H1 (cell line): Measurements from ENCODE around the gene RUNX1. TPM values are rescaled to one million over a fixed set of nuclear protein-coding genes. Genes with fewer than 3 reads are reported as not detected.

Experiments
- CTCF ChIA-PET: fragments of 300-600 bp; sonication (Branson Sonifier 250); formaldehyde crosslinking; loops from one replicate; lab custom pipeline; 2021; ENCODE audit not compliant: partially characterized antibody; lab: Charles Lee
- POLR2A ChIA-PET: fragments of 300-600 bp; sonication (Branson Sonifier 250); formaldehyde crosslinking; loops from one replicate; lab custom pipeline; 2021; ENCODE audit warnings: inconsistent platforms; ENCODE audit not compliant: partially characterized antibody; lab: Charles Lee
- DNase-seq, 2 experiments: peaks; one replicate each; pipeline versions ENCODE4 v3.0.0 to v3.0.0-alpha.2; 2010 to 2022; ENCODE audit warnings: low spot score in 2 of 2, low read depth in 1 of 2, mixed read lengths in 1 of 2
- FAIRE-seq: peaks from 2 replicates; lab custom pipeline; 2011; peaks lifted over from hg19 to GRCh38; lab: Jason Lieb, UNC
- H2AFZ ChIP-seq: 2 replicates; pipeline ENCODE4 v1.8.1; 2012; ENCODE audit warnings: low read length, inconsistent platforms
- H2AK5ac ChIP-seq: 2 replicates; pipeline ENCODE4 v1.6.1; 2013; ENCODE audit warnings: low read depth, low read length
- H2BK120ac ChIP-seq: replicated peaks from 2 replicates; pipeline ENCODE3; 2013; ENCODE audit warnings: low read depth, low read length, inconsistent platforms
- H2BK12ac ChIP-seq: 2 replicates; pipeline ENCODE4 v1.6.1; 2013; ENCODE audit warnings: low read depth, low read length
- H2BK15ac ChIP-seq: 2 replicates; pipeline ENCODE4 v1.6.1; 2013; ENCODE audit warnings: low read length
- H2BK20ac ChIP-seq: 2 replicates; pipeline ENCODE4 v1.6.1; 2013; ENCODE audit warnings: low read length
- H2BK5ac ChIP-seq: 2 replicates; pipeline ENCODE4 v1.6.1; 2013; ENCODE audit warnings: low read depth, low read length
- H3K14ac ChIP-seq: 2 replicates; pipeline ENCODE4 v1.6.1; 2013; ENCODE audit warnings: inconsistent platforms; ENCODE audit not compliant: insufficient read length
- H3K18ac ChIP-seq: 2 replicates; pipeline ENCODE4 v1.6.1; 2013; ENCODE audit warnings: low read length; ENCODE audit errors: extremely low read depth
- H3K23ac ChIP-seq: 2 replicates; pipeline ENCODE4 v1.6.1; 2013; ENCODE audit warnings: inconsistent platforms; ENCODE audit not compliant: insufficient read length
- H3K23me2 ChIP-seq: 2 replicates; pipeline ENCODE4 v1.6.1; 2013; ENCODE audit warnings: low read depth, low read length
- H3K27ac ChIP-seq: 2 replicates; pipeline ENCODE4 v1.6.1; 2011; ENCODE audit warnings: low read depth, low read length, inconsistent platforms
- H3K27me3 ChIP-seq, 4 experiments: replicated peaks in 1 of 4; 1 replicate in 1 of 4; 2 replicates in 3 of 4; pipeline versions ENCODE4 v1.6.1 to v1.8.1; 2011 to 2013; ENCODE audit warnings: low read length in 3 of 4, mild to moderate bottlenecking in 3 of 4, inconsistent platforms in 2 of 4, mixed read lengths in 2 of 4, moderate library complexity in 1 of 4; ENCODE audit not compliant: control insufficient read depth in 3 of 4, insufficient read depth in 3 of 4; ENCODE audit errors: extremely low read depth in 1 of 4
- H3K36me3 ChIP-seq, 4 experiments: 2 replicates each; pipeline versions ENCODE4 v1.6.1 to v1.8.1; 2011 to 2013; ENCODE audit warnings: mild to moderate bottlenecking in 4 of 4, low read length in 3 of 4, moderate library complexity in 2 of 4, control low read depth in 1 of 4, inconsistent platforms in 1 of 4; ENCODE audit not compliant: insufficient read depth in 4 of 4, control insufficient read depth in 2 of 4
- H3K4ac ChIP-seq: replicated peaks from 2 replicates; pipeline ENCODE3; 2013; ENCODE audit warnings: low read length, low read depth, mixed read lengths, inconsistent platforms; ENCODE audit not compliant: insufficient read length
- H3K4me1 ChIP-seq, 4 experiments: replicated peaks in 1 of 4; 1 replicate in 1 of 4; 2 replicates in 3 of 4; pipeline versions ENCODE4 v1.6.1 to v1.8.1; 2011 to 2013; ENCODE audit warnings: low read length in 3 of 4, inconsistent platforms in 2 of 4, mixed read lengths in 1 of 4; ENCODE audit not compliant: insufficient read depth in 4 of 4, control insufficient read depth in 3 of 4
- H3K4me2 ChIP-seq, 2 experiments: 2 replicates each; pipeline versions ENCODE4 v1.6.1 to v1.8.1; 2011 to 2013; ENCODE audit warnings: low read depth in 2 of 2, low read length in 2 of 2, control low read depth in 1 of 2, inconsistent platforms in 1 of 2, mild to moderate bottlenecking in 1 of 2; ENCODE audit not compliant: insufficient read depth in 1 of 2
- H3K4me3 ChIP-seq, 4 experiments: fragments of 200-600, 300-600 bp in 1 of 4; sonication (generic), shearing (Covaris generic), sonication (Bioruptor Twin) in 1 of 4; 2 replicates each; pipeline versions ENCODE4 v1.5.1 to v1.8.1; 2011 to 2016; ENCODE audit warnings: low read length in 4 of 4, low read depth in 3 of 4, control low read depth in 2 of 4, inconsistent platforms in 2 of 4, mild to moderate bottlenecking in 2 of 4, mixed read lengths in 1 of 4, moderate library complexity in 1 of 4; ENCODE audit not compliant: insufficient read depth in 2 of 4; ENCODE audit errors: extremely low read depth in 1 of 4
- H3K56ac ChIP-seq: replicated peaks from 2 replicates; pipeline ENCODE3; 2013; ENCODE audit warnings: low read depth, mild to moderate bottlenecking, mixed read lengths, low read length, inconsistent platforms; ENCODE audit not compliant: insufficient read length
- H3K79me1 ChIP-seq: 2 replicates; pipeline ENCODE4 v1.6.1; 2013; ENCODE audit warnings: low read depth, low read length, control low read depth
- H3K79me2 ChIP-seq, 2 experiments: 2 replicates each; pipeline versions ENCODE4 v1.6.1 to v1.8.1; 2012 to 2013; ENCODE audit warnings: low read length in 2 of 2, mild to moderate bottlenecking in 2 of 2, inconsistent platforms in 1 of 2; ENCODE audit not compliant: insufficient read depth in 2 of 2, control insufficient read depth in 1 of 2
- H3K9ac ChIP-seq, 4 experiments: replicated peaks in 1 of 4; 1 replicate in 1 of 4; 2 replicates in 3 of 4; pipeline versions ENCODE4 v1.6.1 to v1.8.1; 2011 to 2013; ENCODE audit warnings: low read depth in 3 of 4, low read length in 3 of 4, control low read depth in 2 of 4, mild to moderate bottlenecking in 2 of 4, moderate library complexity in 2 of 4, inconsistent platforms in 1 of 4; ENCODE audit errors: extremely low read depth in 1 of 4
- H3K9me3 ChIP-seq, 2 experiments: 2 replicates each; pipeline versions ENCODE4 v1.6.1 to v1.8.1; 2012 to 2013; ENCODE audit warnings: mild to moderate bottlenecking in 2 of 2, moderate library complexity in 2 of 2, control low read depth in 1 of 2, inconsistent platforms in 1 of 2, low read depth in 1 of 2, low read length in 1 of 2, mixed read lengths in 1 of 2; ENCODE audit not compliant: insufficient read depth in 2 of 2
- H4K20me1 ChIP-seq, 2 experiments: replicated peaks in 1 of 2; 2 replicates each; pipeline versions ENCODE3 to v1.8.1; 2011 to 2013; ENCODE audit warnings: inconsistent platforms in 2 of 2, low read length in 2 of 2, mild to moderate bottlenecking in 1 of 2; ENCODE audit not compliant: insufficient read depth in 2 of 2, control insufficient read depth in 1 of 2
- H4K5ac ChIP-seq: 2 replicates; pipeline ENCODE4 v1.6.1; 2013; ENCODE audit warnings: low read length, low read depth, mixed read lengths, inconsistent platforms; ENCODE audit not compliant: insufficient read length
- H4K8ac ChIP-seq: 2 replicates; pipeline ENCODE4 v1.8.0; 2013; ENCODE audit warnings: mild to moderate bottlenecking, moderate library complexity, low read length, inconsistent platforms; ENCODE audit not compliant: insufficient read depth; ENCODE audit errors: extremely low read depth
- H4K91ac ChIP-seq: replicated peaks from 2 replicates; pipeline ENCODE3; 2013; ENCODE audit warnings: low read length, mixed read lengths, inconsistent platforms; ENCODE audit not compliant: insufficient read length
- ATF2 ChIP-seq: IDR thresholded peaks from 2 replicates; pipeline ENCODE4 v1.6.1; 2012; ENCODE audit warnings: low read length, inconsistent platforms
- ATF3 ChIP-seq: IDR thresholded peaks from 2 replicates; pipeline ENCODE4 v1.6.1; 2011; ENCODE audit warnings: low read depth, mild to moderate bottlenecking, low read length; ENCODE audit not compliant: insufficient read depth
- BRCA1 ChIP-seq: IDR thresholded peaks from 2 replicates; pipeline ENCODE4 v1.6.1; 2012; ENCODE audit warnings: low read depth, low read length, improper control_type of control experiment
- HDAC6 ChIP-seq: IDR thresholded peaks from one replicate; pipeline ENCODE4 v1.7.1; 2012; ENCODE audit warnings: low read depth, mild to moderate bottlenecking, inconsistent platforms, low read length, moderate library complexity
- POLR2AphosphoS5 ChIP-seq: IDR thresholded peaks from 2 replicates; pipeline ENCODE4 v1.6.1; 2011; ENCODE audit warnings: low read depth, low read length
- POU5F1 ChIP-seq: IDR thresholded peaks from 2 replicates; pipeline ENCODE4 v1.6.1; 2011; ENCODE audit warnings: low read depth, mild to moderate bottlenecking, low read length, moderate library complexity
- RFX5 ChIP-seq: IDR thresholded peaks from 2 replicates; pipeline ENCODE4 v1.6.1; 2011; ENCODE audit warnings: low read depth, low read length, improper control_type of control experiment, borderline replicate concordance
- SIRT6 ChIP-seq: IDR thresholded peaks from one replicate; pipeline ENCODE4 v1.7.1; 2012; ENCODE audit warnings: low read length, inconsistent platforms
- SP4 ChIP-seq: IDR thresholded peaks from 2 replicates; pipeline ENCODE4 v1.6.1; 2012; ENCODE audit warnings: low read length, inconsistent platforms
- SUZ12 ChIP-seq: fragments of 200-600 bp; sonication (generic); IDR thresholded peaks from 2 replicates; pipeline ENCODE4 v1.6.1; 2012; ENCODE audit warnings: mild to moderate bottlenecking, inconsistent platforms, low read length, moderate library complexity, mixed read lengths
- WGBS, 2 experiments: shearing (Covaris generic) in 1 of 2; methylation state at CpG; one replicate each; pipeline versions ENCODE4 v1.1.6 to v1.1.7; 2013 to 2015; ENCODE audit warnings: low lambda C conversion rate in 2 of 2, mixed read lengths in 2 of 2, inconsistent platforms in 1 of 2, low coverage in 1 of 2, missing lambda C conversion rate in 1 of 2; ENCODE audit not compliant: insufficient replicate concordance in 2 of 2, insufficient coverage in 1 of 2, insufficient read length in 1 of 2; ENCODE audit errors: extremely low coverage in 1 of 2, missing lambda C conversion rate in 1 of 2; 5-methylcytosine and 5-hydroxymethylcytosine counted together
- polyA plus RNA-seq, 7 experiments: library from polyadenylated mRNA; depleted of rRNA in 3 of 7; stranded (reverse) in 5 of 7; unstranded in 2 of 7; fragments of >200 nt in 5 of 7; fragments of 200-250 nt in 2 of 7; gene quantifications; 1 replicate in 5 of 7; 2 replicates in 1 of 7; 4 replicates in 1 of 7; pipeline versions ENCODE4 v1.2.1 to v1.2.3, GENCODE V29; 2011 to 2013; ENCODE audit warnings: missing spikeins in 2 of 7, mixed read lengths in 2 of 7
- total RNA-seq: library from RNA; stranded (reverse); fragmentation: NEBNext Ultra II Directional; extraction: Animal tissue kit (Norgen Biotek cat#: 25700); gene quantifications from 2 replicates; pipeline ENCODE4 v1.2.1, GENCODE V29; 2021

The RUNX1 gene
- total and polyA plus RNA-seq, 2 of the 8 experiments (the other 6 are each of a cell fraction or from before 2014, with no cell fraction given): 0.20 to 0.60 TPM

GRCh38 chr21:34907461-34908418, 141.4 kb downstream of the RUNX1 start:
- Histone ChIP-seq H4K91ac (no peak overlapping the region), H3K56ac (no peak overlapping the region), H3K14ac (no peak overlapping the region), H3K4me2 (no peak overlapping the region), H3K79me1 (no peaks in the 10 kb centered on the region), H3K4me1 (no peaks in the 10 kb centered on the region; a peak in 1 of 7 replicates), H2BK12ac (no peak overlapping the region), H3K4me3 (no peak overlapping the region), H3K9me3 (no peaks in the 10 kb centered on the region), H2AK5ac (no peak overlapping the region), H3K27me3 (no peaks in the 10 kb centered on the region), H2BK20ac (no peak overlapping the region), H3K36me3 (no peaks in the 10 kb centered on the region), H4K8ac (no peak overlapping the region), H4K20me1 (no peaks in the 10 kb centered on the region), H2AFZ (no peak overlapping the region), H2BK15ac (no peak overlapping the region), H3K23ac (no peak overlapping the region), H3K9ac (no peak overlapping the region), H3K79me2 (no peaks in the 10 kb centered on the region), H2BK5ac (no peak overlapping the region), H4K5ac (no peak overlapping the region), H3K27ac (no peak overlapping the region), H3K18ac (no peak overlapping the region), H3K4ac (no peak overlapping the region), H2BK120ac (no peak overlapping the region), H3K23me2 (no peaks in the 10 kb centered on the region; the same call in 1 of the 2 replicates)
- ChIA-PET POLR2A (no interaction called here), CTCF (no interaction called here)
- FAIRE-seq (no peak), DNase-seq (no peak)
- WGBS, 2 experiments: 88% methylated on average over 7 of the region's 7 CpGs; no CpG with 5 or more reads in 1 of the 2 experiments
- TF ChIP-seq ATF3 (no peak), SUZ12 (no peak), SP4 (no peak), SIRT6 (no peak), RFX5 (no peak), POLR2AphosphoS5 (no peak), POU5F1 (no peak), BRCA1 (no peak), HDAC6 (no peak), ATF2 (no peak)
